ENCODE measurements around the gene SERPINC1. TPM values are rescaled to one million over a fixed set of nuclear protein-coding genes. Genes with fewer than 3 reads are reported as not detected.

SERPINC1 gene
- total RNA-seq, 1 donor from 2014 or later, result not detected

DNA sequence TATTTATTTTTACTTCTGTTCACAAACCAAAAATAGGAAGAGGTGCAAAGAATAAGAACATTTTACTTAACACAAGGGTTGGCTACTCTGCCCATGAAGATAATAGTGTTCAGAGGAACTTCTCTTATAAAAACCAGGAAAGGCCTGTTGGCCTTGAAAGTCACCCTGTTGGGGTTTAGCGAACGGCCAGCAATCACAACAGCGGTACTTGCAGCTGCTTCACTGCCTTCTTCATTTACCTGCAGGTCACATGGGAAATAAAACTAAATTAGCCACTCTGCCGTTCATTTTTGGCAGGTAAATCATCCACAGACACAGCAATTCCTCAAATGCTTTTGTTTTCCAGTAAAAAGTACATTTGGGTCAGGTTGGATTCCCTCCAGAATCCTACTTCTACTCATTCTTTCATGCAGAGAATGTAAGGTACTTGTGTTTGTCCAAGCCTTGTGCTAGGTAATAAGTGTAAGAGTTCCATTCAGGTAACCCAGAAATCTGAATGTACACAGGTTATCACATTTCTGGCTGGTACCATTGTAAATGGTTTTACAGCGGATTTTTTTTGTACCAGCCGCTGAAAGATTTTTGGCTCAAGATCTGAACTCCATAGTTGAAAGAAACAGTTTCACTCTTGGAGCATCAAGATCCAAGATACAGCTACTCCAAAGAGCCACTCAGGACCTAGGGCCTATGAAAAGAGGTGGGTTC lies 13.1 kb downstream of the SERPINC1 start:
- Histone ChIP-seq H3K9me3 (no peaks in the 10 kb centered on the region), H3K36me3 (no peaks in the 10 kb centered on the region), H3K27me3 (no peaks in the 10 kb centered on the region), H3K4me3 (no peak overlapping the region), H3K27ac (no peak overlapping the region), H3K4me1 (no peaks in the 10 kb centered on the region)
- TF ChIP-seq, protein P1, sequence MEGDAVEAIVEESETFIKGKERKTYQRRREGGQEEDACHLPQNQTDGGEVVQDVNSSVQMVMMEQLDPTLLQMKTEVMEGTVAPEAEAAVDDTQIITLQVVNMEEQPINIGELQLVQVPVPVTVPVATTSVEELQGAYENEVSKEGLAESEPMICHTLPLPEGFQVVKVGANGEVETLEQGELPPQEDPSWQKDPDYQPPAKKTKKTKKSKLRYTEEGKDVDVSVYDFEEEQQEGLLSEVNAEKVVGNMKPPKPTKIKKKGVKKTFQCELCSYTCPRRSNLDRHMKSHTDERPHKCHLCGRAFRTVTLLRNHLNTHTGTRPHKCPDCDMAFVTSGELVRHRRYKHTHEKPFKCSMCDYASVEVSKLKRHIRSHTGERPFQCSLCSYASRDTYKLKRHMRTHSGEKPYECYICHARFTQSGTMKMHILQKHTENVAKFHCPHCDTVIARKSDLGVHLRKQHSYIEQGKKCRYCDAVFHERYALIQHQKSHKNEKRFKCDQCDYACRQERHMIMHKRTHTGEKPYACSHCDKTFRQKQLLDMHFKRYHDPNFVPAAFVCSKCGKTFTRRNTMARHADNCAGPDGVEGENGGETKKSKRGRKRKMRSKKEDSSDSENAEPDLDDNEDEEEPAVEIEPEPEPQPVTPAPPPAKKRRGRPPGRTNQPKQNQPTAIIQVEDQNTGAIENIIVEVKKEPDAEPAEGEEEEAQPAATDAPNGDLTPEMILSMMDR (IDR thresholded peaks at IDR 0.05), result no peak
- ATAC-seq (no peak), DNase-seq (no peak)
- intact Hi-C loops (cut with DNase I), result no loop called here

DNA sequence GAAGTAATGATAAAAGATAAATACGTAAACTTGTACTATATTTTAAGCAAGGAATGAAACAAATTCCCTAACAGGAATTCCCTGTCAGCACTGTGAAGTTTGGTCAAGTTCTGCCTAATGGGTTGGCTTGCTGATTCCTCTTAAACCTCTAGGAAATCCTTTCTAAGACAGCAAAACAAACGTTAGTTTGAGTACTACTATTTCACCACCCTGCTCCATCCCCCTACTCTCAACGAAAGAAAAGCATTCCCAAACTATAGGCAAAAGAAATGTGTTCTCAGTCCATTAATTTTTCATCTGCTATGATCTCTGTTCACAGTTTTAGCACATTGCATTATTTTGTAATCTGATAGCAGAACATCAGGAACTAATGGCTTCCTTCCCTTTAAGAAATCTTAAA lies 16.1 kb downstream of the SERPINC1 start:
- DNase-seq (no peak), ATAC-seq (no peak)
- TF ChIP-seq, protein P1 (IDR thresholded peaks at IDR 0.05), result no peak
- H3K4me3 ChIP-seq, result no peak overlapping the region
- H3K9me3 ChIP-seq, result no peaks in the 10 kb centered on the region
- H3K27me3 ChIP-seq, result no peaks in the 10 kb centered on the region
- intact Hi-C loops (cut with DNase I), result no loop called here
- H3K36me3 ChIP-seq, result no peaks in the 10 kb centered on the region
- no peaks in the 10 kb centered on the region for H3K4me1 ChIP-seq
- no peak overlapping the region for H3K27ac ChIP-seq

DNA sequence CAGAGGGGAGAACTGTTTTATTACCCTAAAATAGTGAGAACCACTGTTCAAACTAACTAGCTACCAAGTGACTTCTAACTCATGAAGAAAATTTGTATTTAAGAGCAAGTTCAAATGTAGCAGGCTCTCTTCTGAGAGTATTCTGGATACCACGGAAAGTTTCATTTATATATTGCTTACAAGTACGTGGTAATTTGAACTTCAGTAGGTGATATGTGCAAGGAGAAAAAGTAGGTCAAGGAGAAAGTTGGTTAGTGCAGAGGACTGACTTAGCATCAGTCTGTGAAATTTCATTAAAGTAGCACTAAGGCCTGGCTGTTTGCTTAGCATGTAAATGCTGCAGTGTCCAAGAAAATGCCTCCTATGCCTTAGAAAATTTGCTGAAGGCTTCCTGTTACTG lies 16.7 kb downstream of the SERPINC1 start:
- intact Hi-C loops (cut with DNase I), result no loop called here
- ATAC-seq (no peak), DNase-seq (no peak)
- TF ChIP-seq, protein P1 (IDR thresholded peaks at IDR 0.05), result no peak
- no peaks in the 10 kb centered on the region for H3K9me3 ChIP-seq
- H3K4me3 ChIP-seq, result no peak overlapping the region
- no peaks in the 10 kb centered on the region for H3K36me3 ChIP-seq
- H3K27ac ChIP-seq, result no peak overlapping the region
- H3K27me3 ChIP-seq, result no peaks in the 10 kb centered on the region
- H3K4me1 ChIP-seq, result no peaks in the 10 kb centered on the region

DNA sequence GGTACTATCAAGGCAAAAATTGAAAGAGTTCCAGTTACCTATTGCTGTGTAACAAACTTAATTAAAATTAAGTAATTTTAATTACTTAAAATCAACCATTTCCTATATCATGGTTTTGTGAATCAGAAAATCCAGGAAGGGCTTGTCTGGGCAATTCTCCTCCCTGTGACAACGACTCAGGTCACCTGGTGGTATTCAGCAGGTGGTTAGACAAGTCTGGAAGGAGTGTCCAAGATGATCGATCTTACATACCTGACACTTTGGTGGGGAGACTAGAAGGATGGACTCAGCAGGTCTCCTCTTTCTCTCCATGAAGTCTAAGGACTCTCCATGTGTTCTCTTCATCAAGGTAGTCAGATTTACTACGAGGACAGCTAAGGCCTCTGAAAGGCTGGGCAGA lies 22.9 kb downstream of the SERPINC1 start:
- no peak overlapping the region for H3K27ac ChIP-seq
- H3K9me3 ChIP-seq, result no peaks in the 10 kb centered on the region
- TF ChIP-seq, protein P1 (IDR thresholded peaks at IDR 0.05), result no peak
- no peak overlapping the region for H3K4me3 ChIP-seq
- DNase-seq, result no peak
- ATAC-seq, result no peak
- H3K36me3 ChIP-seq, result no peaks in the 10 kb centered on the region
- intact Hi-C loops (cut with DNase I), result no loop called here
- H3K27me3 ChIP-seq, result no peaks in the 10 kb centered on the region
- no peaks in the 10 kb centered on the region for H3K4me1 ChIP-seq

DNA sequence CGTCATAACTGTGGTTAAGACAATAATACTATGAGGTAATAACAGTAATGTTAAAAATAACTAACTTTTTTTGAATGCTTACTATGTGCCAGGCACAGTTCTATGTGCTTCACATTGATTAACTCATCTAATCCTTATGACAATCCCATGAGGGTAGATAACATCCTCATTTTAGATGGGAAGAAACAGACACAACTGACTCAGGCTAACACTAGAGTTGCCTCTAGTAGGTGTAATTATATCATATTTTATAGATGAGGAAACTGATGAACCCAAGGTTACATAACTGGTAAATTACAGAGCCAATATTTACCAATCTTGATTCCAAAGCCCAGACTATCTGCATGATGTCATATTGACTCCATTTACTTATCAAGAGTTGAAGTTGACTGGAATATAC lies 23.5 kb downstream of the SERPINC1 start:
- TF ChIP-seq, protein P1 (IDR thresholded peaks at IDR 0.05), result no peak
- ATAC-seq (no peak), DNase-seq (no peak)
- Histone ChIP-seq H3K36me3 (no peaks in the 10 kb centered on the region), H3K27me3 (no peaks in the 10 kb centered on the region), H3K9me3 (no peaks in the 10 kb centered on the region), H3K27ac (no peak overlapping the region), H3K4me3 (no peak overlapping the region), H3K4me1 (no peaks in the 10 kb centered on the region)
- intact Hi-C loops (cut with DNase I), result no loop called here

DNA sequence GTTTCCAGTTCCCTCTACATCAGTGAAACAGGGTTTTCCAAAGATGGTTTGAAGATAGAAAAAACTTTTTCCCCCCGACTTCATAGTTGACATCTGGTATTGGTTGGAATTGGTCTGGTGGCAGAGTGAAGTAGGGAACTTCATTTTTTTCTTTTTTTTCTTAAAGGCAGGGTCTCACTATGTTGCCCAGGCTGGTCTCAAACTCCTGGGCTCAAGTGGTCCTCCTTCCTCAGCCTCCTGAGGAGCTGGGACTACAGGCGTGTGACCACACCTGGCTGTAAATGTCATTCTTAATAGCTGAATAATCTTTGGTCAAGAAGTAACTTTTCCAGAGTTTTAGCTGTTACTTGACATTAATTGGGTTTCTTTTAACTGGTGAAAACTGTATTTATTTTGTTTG lies 27.2 kb downstream of the SERPINC1 start:
- DNase-seq, result no peak
- H3K36me3 ChIP-seq, result peaks cover 25% of the 10 kb centered on the region
- TF ChIP-seq, protein P1 (IDR thresholded peaks at IDR 0.05), result no peak
- H3K27ac ChIP-seq, result no peak overlapping the region
- H3K9me3 ChIP-seq, result no peaks in the 10 kb centered on the region
- no peaks in the 10 kb centered on the region for H3K4me1 ChIP-seq
- H3K4me3 ChIP-seq, result no peak overlapping the region
- no peaks in the 10 kb centered on the region for H3K27me3 ChIP-seq
- ATAC-seq, result no peak
- intact Hi-C loops (cut with DNase I), result no loop called here

Data from upper lobe of right lung (tissue), 1 donor.